Suppressor macrophage treated with lipopolysaccharide for 4 hours (primary cell): ENCODE results near the gene BTBD2.

Source experiments
- DNase-seq: peaks from one replicate; pipeline ENCODE4 v3.0.0-alpha.2; 2020

The BTBD2 gene

DNA sequence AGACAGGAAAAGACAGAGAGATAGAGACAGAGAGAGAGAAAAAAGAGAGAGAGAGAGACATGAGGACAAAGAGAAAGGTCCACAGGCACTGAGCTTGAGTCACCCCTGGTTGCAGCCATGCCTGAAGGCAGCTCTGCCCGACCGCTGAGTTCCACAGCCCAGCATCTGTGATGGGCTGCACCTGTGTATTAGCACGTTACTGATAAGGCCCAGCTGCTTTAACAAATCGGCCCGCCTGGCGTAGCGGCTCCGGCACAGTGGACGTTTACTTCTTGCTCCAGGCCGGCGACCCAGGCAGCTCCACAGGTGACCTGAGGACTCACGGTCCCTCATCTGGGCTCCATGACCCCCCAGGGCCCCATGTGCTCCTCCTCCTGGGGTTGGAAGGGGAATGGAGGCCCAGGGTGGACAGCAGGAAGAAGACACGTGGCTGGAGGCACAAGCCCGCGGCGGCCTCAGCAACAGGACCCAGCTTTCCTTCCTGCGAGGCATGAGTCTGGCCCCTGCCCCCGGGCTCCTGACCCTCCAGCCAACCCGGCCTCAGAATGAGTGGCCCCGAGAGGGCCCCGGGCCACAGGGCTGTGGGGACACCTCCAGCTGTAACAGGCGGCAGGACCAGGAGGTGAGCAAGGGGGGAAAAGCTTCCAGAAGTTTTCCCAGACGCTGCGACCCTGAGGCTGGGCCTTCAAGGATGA is 78.5 kb downstream of the BTBD2 start:
- no peak for DNase-seq

DNA sequence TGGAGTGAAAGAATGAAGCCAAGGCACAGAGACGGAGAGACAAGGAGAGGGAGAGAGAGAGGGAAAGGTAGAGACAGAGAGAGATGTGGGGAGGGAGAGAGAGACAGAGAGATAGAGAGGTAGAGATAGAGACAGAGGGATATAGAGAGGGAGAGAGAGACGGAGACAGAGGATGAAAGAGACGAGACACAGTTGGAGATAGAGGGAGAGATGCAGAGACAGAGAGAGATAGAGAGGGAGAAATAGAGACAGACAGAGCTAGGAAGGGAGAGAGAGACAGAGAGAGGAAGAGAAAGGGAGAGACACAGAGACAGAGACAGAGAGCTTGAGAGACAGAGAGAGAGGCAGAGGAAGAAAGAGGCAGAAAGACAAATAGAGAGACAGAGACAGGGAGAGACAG is 79.1 kb downstream of the BTBD2 start:
- no peak for DNase-seq

DNA sequence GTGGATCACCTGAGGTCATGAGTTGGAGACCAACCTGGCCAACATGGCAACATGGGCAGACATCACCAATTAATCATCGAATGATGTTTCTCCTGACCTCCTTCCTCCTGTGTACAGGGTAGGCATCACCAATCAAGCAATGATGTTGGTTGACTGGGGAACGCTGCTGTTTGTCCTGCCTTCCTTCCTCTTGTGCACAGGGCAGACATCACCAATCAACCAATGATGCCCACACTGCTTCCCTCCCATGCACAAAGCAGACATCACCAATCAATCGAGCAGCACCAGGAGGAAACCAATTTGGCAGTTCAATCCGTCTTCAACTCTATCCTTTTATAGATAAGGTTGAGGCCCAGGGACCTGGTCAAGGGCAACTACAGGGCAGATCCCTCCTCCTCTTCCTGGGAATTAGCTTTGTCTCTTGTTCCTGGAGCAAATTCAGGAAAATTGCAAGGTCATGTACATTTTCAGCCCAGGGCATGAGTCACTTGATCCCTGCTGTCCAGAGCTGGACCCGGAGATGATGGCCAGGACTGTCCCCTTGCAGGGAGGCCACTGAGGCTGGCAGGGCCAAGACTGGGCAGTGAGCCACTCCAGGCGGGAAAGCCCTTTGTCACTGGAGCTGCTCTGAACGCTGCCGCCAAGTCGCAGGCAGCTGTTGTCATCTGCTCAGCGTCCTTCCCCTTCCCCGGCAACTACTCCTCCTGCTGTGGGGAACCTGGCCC is 79.9 kb downstream of the BTBD2 start:
- DNase-seq, result no peak
